HG03565 (cell line): Measurements from ENCODE around the gene ATP11A.

Experiments
- ATAC-seq: cut with Tn5 transposase; IDR thresholded peaks from one replicate; pipeline ENCODE4 v1.9.1; 2021; ENCODE audit warnings: mild to moderate bottlenecking, moderate library complexity; ENCODE audit not compliant: unreplicated experiment

ATP11A gene

DNA sequence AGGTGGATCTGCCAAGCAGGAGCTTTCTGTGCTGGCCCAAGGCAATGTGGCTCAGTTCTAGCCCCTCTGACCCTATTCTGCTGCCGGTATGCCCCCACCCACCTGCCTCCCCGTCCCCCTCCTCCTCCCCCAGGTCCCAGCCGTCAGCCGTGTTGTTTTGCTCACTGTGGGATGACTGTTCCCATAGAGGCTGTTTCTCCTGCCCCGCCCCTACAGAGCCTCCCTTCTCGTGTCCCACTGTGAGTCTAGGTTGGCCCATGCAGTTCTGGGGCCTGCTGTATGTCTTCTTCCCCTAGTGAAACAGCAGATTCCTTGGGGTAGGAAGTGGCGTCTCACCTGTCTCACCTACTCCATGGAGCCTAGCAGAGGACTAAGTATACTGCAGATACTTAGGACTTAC lies 48.8 kb downstream of the ATP11A start:
- ATAC-seq, result no peak

DNA sequence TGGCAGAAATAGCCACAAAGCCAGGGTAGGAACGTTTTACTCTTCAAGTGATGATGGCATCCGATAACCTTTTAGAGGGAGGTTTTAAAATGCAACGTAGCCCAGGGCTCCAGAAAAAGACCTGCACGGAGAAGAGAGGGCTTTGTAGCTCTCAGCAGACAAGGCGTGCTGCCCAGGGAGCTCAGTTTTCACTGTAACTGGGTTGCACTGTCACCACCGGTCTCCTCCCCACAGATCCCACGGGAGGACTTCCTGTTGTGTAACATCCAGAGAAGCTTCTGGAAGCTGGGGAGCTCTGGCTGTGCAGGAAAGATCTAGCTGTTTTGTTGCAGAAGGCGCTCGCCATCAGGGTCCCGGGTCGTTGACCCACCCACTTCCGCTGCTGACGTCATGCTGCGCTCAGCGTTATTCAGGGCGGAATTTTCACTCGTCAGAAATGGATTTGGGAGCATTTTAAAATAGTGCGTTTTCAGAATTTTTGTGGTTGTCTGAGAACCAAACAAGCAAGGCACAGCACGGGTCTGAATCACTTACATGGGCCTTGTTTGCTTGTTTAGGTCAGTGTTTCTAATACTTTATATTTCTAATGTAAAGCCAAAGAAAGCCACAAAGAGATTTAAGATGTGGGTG lies 50.8 kb downstream of the ATP11A start:
- no peak for ATAC-seq

DNA sequence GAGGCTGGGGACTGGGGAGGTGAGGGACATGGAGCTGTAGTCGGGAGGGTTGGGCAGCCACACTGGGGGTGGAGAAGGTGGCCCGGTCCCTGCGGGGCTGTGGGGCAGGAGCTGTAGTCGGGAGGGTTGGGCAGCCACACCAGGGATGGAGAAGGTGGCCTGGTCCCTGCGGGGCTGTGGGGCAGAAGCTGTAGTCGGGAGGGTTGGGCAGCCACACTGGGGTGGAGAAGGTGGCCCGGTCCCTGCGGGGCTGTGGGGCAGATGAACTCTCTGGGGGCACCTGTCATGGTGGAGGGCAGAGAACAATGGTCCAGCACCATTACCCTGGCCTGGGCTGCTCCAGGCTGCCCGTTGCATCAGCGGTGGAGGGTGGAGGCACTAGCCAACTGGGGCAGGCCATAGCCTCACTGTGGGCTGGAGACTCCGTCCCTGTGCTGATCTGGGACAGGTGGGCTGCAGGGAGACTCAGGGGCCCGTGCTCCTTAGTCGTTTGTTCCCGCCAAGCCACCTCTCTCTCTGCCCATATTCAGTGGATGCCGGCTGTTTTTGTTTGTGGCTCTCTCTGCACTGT lies 51.4 kb downstream of the ATP11A start:
- ATAC-seq, result no peak

DNA sequence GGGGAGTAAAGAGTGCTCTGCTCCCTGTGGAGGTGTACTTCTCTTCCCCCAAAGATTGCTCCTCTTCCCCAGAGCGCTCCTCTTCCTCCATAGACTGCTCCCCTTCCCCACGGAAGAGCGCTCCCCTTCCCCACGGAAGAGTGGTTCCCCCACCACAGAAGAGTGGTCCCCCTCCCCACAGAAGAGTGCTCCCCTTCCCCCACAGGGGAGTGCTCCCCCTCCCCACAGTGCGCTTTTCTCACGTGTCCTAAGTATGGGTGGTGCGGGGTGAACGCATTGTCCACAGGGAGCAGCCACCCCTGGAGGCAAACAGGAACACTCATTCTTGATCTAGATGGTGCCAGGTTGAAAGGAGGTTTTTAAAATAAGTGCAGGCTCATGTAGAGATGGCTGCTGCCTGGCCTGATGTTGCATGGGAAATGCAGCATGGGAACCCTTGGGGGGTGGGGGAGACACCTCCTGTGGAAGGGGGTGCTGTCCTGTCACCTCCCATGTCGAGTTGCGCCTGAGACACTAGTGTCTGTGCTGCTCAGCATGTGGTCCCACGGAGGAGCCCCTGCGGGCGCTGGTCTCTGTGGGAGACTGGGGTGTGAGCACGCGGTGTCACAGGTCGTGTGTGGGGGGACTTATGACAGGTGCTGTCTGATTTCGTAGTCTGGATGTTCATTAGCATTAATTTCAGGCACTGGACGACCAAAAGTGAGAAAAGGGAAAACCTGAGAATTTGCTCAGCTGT lies 52.2 kb downstream of the ATP11A start:
- ATAC-seq, result no peak

DNA sequence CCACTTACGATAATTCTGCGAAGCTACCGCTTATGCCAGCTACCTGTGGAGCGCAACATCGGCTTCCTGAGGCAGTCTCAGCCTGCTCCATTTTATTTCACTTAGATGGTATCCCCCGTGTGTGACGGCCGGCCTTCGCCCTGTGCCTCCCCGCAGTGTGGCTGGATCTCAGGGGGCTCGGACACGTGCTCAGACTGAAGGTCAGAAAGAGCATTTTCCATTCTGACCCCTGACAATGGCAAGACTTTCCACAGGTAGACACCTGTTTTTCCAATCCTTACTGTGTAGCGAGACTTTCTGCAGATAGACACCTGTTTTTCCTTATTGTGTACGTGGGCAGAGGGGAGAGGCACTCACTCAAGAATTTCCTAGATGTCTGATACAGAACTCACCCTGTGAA lies 52.7 kb downstream of the ATP11A start:
- ATAC-seq, result no peak

DNA sequence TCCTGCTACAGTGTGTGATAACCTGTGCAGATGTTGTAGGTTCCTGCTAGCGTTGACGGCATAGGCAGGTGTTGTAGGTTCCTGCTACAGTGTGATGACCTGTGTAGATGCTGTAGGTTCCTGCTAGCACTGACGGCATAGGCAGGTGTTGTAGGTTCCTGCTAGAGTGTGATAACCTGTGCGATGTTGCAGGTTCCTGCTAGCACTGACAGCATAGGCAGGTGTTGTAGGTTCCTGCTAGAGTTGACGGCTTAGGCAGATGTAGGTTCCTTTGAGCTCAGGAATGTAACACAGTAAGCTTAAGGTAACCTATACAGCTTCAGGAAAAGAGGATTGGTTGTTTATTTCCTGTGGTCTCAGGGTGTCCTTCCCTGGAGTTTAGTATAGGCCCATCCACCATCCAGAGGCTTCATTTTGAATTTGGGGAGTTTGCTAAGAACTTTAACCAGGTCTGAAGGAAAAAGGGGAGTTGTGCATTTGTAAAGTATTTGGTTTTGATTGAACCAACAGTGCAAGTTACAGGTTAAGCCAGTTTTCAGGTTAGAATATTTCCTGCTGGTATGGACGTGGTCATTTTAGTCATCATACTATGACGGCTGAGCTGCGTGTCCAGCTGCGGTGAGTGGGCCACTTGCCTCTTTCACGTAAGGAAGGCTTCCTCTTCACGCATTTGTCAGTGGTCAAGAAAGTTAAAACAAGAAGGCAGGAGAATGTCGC lies 53.8 kb downstream of the ATP11A start:
- no peak for ATAC-seq

DNA sequence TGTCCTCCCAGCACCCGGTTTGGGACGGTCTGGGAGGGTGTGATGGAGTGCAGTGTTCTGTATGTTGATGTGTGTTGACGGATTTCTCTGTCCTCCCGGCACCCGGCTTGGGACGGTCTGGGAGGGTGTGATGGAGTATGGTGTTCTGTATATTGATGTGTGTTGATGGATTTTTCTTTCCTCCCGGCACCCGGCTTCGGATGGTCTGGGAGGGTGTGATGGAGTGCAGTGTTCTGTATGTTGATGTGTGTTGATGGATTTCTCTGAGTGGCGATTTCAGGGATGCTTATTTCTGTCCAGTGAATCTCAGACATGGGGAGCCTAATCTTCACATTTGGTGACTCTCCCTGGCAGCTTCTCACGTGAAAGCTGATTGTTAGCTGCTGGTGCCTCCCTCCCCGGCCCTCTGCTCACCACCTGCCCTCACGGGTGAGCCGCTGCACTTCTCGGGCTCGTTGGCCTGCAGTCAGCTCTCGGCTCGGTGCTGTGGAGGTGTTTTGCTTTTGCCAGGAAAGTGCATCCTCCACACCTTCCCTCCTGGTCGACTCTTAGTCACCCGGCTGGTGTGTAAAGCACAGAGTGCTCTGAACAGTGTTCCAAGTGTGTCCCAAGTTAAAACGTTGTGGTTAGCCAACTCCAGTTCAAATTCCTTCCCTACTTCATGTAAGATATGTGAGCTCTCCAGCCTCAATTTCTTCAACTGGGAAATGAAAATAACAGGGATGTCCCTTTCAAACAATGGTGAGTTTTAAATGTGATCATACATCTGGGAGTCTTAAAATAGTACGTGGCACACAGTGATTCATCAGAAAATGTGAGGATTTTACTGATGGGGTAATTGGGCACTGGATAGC lies 54.6 kb downstream of the ATP11A start:
- ATAC-seq, result no peak

DNA sequence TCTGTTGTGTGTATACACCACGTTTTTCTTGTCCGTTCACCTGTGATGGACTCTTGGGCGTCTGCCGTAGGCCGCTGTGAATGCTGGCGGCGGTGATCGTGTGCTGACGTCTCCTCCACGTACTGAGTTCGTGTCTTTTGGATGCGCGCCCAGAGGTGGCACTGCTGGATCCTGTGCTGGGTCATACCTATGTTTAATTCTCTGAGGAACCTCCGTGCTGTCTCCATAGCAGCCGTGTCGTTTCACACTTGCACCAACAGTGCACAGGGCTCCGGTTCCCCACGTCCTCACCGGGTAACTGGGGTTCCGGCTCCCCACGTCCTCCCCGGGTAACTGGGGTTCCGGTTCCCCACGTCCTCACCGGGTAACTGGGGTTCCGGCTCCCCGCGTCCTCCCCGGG lies 56.2 kb downstream of the ATP11A start:
- no peak for ATAC-seq

DNA sequence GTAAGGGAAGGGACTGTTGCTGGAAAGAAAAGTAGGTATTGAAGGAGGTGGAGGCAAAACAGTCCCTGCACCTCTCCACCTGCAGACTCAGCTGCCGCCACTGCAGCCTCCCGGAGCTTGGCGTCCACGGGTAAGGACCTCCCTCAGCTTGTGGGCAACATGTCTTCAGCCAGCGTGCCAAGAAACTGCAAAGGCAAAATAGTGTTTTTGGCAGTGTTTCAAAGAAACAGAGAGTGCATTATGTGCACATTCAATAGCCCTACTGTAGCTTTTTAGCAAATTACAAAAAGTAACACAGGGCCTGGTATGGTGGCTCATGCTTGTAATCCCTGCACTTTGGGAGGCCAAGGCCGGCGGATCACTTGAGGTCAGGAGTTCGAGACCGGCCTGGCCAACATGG lies 57.4 kb downstream of the ATP11A start:
- no peak for ATAC-seq

DNA sequence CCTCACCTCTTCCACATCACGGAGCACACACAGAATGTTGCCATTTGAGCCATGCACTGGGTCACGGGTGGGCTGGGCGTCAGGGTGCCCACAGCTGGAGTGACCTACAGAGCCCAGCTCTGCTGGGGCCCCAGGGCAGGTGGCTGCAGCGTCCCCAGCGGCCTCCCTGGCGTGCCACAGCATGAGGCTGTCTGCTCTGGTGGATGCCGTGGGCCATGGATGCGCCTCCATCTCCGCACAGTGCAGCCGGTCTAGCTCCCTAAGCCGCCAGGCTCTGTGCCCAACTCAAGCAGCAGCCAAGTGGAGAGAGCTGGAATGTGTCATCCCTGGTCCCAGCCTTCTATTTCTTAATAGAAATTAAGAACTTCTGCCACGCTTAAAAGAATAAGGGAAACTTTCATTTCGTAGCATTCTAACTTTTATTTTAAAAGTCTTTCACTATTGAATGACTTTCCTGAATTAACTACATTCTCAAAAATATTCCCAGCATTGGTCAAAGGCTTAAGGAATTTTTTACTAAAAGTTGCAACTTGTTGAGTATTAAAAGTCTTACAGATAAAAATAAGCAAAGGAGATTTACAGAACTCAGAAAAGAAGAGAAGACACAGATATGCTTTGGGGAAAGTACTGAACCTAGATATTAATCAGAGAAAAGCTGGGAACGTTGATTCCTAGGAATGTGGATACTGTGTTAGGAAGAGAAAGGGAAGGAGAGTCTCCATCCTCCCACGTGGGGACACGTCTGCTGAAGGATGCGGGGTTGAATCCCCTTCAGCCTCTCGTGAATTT lies 59.3 kb downstream of the ATP11A start:
- no peak for ATAC-seq

DNA sequence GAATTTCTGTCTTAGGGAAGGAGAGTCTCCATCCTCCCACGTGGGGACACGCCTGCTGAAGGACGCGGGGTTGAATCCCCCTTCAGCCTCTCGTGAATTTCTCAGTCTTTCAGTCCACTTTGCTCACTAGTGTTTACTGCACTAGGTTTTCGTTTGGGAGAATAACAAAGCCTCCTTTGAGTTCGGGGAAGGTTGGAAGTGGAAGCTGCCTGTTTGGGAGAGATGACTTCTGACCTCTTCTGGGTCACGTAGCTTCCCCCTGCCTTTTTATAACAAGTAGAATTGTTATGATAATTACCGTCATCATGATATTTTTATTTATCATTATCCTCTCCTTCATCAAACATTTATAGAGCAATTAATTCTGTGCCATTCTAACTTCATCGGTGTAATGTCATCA lies 60.7 kb downstream of the ATP11A start:
- ATAC-seq, result no peak

DNA sequence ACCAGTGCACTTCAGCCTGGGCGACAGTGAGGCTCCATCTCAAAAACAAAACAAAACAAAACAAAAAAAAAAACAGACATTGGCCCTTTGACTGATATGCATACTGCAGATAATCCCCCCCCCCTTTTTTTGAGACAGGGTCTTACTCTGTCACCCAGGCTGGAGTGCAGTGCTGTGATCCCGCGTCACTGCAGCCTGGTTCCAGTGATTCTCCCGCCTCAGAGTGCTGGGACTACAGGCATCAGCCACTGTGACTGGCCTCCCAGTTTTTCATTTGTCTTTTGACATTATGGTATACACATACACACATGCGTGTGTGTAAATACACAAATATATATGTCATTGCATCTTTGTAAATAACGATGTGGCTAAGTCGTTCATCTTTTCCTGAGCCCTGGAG lies 61.8 kb downstream of the ATP11A start:
- ATAC-seq, result no peak

DNA sequence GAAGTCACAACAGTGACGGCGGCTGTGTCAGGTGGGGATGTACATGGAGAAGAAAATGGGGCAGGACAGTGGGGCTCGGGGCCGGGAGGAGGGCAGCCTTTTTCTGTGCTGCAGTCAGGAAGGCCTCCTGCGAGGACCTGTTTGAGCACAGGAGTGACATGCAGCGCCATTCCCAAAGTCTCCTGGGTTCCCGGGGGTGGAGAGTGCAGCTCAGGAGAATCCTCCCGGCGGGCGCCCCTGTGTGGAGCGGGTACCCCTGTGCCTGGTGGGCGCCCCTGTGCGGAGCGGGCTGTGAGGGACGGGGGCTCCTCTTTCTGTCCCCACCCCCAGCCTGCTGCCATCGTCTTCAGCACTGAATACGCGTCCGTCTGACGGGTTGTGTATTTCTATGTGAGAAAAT lies 62.4 kb downstream of the ATP11A start:
- ATAC-seq, result no peak

DNA sequence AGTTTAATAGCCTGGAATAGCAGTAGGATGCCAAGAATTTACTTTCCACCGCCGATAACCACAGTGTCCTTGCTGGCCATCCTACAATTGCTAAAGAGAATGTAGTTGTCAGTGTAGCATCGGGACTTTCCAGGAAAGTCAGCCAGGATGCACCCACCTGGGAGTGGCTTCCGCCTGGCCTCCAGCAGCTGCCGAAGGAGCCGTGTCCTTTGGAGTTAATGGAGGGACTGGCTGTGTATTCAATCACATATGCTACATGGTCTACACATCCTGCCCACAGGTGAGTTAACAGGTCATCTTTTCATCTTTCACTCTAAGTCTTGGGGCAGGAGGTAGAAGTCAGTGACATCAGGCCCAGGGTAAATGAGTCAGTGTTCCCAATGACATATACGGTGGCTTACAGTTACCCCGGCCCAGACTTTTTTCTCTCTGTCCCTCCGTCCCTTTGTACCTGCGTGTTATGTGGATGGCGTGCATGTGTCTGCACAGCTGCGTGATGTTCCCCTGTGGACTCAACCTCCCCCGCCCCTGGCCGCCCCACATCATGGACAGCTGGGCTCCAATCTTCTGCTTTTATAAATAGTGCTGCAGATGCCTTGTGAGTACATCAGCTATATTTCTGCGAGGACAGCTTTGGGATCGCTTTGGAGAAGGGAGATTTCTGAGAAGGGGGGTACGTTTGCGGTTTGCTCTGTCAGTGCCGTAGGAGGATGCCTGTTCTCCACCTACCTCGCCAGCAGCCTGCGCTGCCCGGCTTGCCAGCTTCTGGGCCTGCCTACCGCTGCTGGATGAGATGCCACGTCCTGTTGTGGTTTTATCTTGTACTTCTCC lies 63.1 kb downstream of the ATP11A start:
- no peak for ATAC-seq

DNA sequence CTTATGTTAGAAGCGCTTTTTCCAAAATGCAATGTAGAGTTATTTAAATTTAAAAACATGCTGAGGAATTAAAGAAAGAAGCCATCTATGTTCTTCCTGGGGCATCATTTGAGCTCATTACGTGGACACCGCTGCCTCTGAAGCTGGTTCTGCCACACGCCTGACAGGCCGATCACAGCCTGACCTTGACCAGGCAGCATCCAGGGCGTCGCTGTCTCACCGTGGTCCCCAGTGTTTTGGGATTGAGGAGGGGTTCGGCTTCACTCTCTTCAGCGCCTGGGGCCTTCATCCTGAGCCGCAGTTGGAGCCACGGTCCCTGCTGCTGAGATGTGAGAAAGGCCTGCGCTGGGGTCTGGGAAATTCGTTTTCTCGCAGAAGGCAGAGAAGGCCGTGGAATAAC lies 64.0 kb downstream of the ATP11A start:
- ATAC-seq, result no peak

DNA sequence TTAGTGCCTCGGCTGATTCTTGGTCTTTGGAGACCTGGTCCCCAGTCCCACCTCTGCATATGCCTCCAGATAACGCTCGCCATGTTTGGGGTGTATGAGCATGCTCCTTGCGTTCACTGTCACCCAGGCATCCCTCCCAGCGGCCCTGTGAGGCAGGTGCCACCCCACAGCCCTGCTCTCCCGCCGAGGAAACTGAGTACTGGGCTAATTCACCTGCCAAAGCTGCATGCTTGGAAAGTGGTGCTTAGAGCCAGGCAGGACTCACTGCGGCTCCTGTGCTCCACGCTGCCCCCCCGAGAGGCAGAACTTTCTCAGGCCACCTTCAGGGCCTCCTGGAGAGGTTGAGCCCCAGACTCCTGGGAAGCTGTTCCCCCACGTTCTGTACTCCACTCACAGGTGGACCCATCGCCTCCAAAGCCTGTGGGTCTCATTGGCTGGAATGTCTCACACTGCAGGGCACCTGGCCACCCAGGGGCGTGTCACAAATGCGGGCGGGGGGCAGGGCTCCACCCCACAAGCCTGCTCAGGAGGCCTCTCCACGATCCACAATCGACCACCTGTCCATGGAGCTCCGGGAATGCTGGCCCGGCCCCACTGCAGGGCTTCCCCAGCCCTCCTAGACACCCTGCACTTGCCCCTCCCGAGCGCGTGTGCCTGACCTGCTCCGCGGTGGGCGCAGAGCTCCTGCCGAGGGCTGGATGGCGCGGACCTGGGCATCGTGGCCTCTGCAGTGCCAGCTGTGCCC lies 64.6 kb downstream of the ATP11A start:
- no peak for ATAC-seq

DNA sequence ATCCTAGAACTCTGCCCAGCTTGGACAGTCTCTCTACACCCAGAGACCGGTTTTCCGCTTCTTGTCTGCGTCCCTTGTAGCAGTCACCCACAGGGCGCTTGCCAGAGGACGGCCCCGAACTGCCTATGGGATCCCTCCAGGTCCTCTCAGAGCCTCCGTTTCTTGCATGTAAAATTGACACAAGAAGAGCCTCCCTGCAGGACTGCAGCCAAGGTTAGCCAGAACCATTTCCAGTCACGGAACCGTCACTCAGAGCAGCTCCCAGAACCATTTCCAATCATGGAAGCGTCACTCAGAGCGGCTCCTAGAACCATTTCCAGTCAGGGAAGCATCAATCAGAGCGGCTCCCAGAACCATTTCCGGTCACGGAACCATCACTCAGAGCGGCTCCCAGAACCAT lies 65.5 kb downstream of the ATP11A start:
- ATAC-seq, result no peak

DNA sequence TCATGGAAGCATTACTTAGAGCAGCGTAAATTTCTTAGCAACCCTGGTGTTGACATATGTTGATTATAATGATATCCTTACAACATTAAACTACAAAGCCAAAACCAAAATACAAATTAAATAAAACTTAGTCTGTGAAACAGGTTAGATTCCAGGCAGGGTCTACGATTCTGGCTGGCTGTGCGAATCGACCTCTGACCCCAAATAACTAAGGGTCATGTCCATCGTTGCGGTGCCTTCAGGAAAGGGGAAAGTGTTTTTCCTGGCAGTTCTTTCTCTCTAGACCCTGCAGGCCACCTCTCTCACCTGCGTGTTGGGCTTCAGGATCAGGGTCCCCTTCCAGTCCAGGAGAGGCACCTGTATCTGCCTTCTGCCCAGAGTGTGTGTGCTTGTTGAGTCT lies 66.2 kb downstream of the ATP11A start:
- ATAC-seq, result no peak

DNA sequence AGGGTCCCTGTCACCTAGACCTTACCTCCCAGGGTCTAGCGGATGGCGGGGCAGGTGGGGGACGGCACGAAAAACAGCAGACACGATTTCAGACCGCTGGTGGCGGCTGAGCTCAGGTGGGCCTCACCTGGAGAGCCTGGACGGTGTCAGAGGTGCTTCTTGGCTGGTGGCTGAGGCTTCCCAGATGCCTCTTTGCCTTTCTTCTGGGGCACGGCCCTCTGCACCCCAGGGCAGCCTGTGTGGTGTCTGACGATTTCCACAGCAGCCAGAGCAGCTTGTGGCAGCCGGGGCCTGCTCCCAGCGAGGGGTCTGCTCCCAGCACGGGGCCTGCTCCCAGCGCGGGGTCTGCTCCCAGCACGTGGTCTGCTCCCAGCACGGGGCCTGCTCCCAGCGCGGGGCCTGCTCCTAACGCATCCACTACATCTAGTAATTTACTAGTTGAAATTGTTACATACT lies 66.7 kb downstream of the ATP11A start:
- no peak for ATAC-seq
